GM12873 (cell line): ENCODE data around the gene PTPN14.

ENCODE experiments used
- CTCF ChIP-seq: IDR thresholded peaks from 2 replicates; pipeline ENCODE4 v1.5.1; 2012; ENCODE audit warnings: low read depth, mild to moderate bottlenecking, moderate library complexity, low read length, control low read depth; ENCODE audit not compliant: insufficient read depth; ENCODE audit errors: missing control alignments

PTPN14 gene

DNA sequence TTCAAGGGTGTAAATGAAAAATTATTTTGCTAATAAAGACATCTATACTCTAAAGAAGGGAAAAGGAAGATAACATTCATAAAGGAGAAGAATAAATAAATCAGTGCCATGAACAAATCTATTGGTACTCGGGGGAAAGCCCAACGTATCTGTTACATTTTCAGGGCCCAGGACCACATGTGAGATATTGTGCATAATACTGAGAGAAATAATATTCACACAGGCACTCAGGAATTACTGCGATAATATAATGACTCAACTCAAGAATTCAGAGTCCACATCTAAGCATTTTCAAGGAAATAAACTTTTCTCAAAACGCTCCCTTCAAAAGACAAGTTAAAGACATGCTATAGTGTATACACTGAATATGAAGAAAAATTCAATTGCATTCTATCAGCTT, 161.7 kb downstream of the PTPN14 start:
- no peak for TF ChIP-seq CTCF

DNA sequence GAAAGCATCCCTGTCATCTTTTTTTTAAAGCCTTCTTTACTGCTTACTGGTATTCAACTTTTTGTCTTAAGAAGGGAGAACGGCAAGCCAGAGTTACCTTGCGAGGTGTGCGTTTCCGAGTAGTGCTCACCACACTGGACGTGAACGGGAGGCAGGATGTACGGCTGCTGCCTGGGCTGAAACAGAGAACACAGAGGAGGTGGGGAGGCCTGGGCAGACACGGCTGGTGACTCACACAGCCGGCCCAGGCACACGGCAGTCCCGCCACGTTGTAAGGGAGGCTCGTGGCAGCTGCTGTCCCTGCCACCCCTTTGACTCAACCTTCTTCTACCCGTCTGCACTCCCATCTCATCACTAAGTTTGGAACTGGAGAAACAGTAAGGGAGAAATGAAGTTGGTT, 164.7 kb downstream of the PTPN14 start:
- no peak for TF ChIP-seq CTCF

GRCh38 chr1:214386333-214386732, 165.1 kb downstream of the PTPN14 start:
- no peak for TF ChIP-seq CTCF

DNA sequence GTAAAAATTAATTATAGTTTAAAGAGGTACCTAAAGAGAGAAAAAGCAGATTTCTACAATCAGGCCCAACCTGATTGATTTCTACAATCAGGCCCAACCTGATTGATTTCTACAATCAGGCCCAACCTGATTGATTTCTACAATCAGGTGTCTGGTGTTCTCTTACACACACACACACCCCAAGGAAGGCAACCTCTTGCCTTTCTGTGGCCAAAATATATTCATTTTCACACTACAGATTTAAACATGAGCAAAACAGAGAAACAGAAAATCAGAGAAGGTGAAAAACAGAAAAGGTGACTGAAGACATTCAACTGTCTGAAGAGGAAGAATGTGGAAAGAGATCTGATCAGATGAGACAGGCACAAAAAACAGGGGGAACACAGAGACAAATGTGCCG, 166.0 kb downstream of the PTPN14 start:
- TF ChIP-seq CTCF: no peak

DNA sequence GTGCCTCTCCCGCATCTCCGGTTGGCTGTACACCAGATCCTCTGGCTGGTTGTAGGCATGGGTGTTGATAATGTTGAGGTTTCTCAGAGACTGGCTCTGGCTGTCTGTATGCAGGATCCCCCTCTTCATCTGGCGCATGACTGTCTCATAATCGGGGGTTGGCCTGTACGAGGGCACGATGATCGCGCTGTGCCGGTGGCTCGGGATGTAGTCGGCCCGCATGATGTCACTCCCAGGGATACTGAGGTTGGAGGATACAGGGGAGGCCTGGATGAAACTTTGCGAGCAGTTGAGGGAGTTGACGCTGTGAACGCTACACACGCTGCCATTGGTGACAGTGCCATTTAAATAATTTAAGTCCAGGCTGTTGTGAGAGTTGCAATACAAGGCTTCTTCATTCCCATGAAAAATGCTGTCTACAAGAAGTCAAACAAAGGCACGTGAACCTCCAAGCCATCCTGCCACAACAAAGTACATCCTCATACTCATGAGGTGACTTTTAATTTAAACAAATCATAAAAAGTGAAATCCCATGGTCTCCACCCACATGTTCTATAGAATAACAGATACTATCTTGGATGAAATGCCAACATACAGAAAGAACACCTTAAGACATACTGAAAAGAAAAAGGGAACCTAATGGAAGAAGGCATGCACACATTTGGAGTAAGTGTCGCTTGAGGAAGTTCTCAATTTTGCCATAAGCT, 166.9 kb downstream of the PTPN14 start:
- TF ChIP-seq CTCF: no peak

DNA sequence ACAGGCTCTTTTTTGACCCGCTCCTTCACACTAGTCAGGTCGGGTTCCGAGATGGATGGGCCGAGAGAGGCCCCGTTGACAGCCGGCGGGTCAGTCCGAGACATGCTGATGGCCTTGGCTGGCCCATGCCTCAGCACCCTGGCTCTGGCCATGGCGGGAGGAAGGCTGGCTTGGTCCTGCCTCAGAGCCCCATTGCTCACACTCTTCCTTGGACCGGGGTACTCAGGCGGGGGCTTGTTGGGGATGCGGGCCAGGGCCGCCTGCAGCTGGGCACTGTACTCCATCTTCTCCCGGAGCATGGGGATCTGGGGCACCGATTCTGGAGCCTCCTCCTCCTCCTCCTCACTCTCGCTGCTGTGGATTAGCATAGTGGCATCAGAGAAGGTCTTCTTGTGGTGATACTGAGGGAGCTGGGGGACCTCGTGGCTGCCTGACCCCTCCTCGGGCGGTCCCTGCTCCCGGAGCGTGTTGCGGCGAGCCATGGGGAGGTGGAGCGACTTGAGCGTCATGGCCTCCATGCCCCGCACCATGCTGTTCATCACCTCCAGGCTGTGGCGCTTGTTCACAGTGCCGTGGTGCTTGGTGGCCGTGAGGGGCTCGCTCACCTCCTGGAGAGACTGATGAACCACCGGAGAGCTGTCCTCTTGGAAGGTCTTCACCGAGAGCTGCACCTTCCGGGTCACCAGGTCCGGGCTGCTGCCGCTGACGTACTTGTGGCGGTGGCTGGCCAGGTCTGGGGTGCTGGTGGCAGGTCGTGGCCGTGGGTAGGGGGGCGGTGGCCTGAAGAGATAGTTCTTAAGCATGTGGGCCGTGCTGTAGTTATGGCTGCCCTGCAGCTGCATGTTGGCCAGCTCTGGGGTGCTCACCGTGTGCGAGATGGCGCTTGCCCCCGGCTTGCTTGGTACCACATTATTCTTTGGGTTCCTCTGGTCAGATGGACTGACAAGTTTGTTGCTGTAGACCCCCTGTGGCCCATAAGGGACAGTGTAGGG, 167.7 kb downstream of the PTPN14 start:
- no peak for TF ChIP-seq CTCF

- no peak for TF ChIP-seq CTCF
Measured at GRCh38 chr1:214380986-214381695, 170.3 kb downstream of the PTPN14 start.
